HEK293 (cell line): ENCODE measurements around the gene VPS13D.

Experiments used
- CTCF ChIA-PET: fragments of 350-600 bp; formaldehyde crosslinking; extraction: SDS; loops from one replicate; lab custom pipeline; 2021; ENCODE audit warnings: antibody characterized with exemption; lab: Yijun Ruan, JAX
- POLR2A ChIA-PET: fragments of 300-600 bp; formaldehyde crosslinking; extraction: SDS; loops from one replicate; lab custom pipeline; 2020; ENCODE audit warnings: antibody characterized with exemption, inconsistent platforms; lab: Yijun Ruan, JAX
- H3K27ac ChIP-seq: fragments of 200-500 bp; sonication (Bioruptor generic); 2 replicates; pipeline ENCODE4 v1.5.1; 2014; ENCODE audit warnings: low read depth, low read length, control low read depth, inconsistent platforms; ENCODE audit errors: extremely low read depth
- H3K36me3 ChIP-seq, 2 experiments: fragments of 200-500 bp in 1 of 2; sonication (Bioruptor generic) in 1 of 2; 1 replicate in 1 of 2; 2 replicates in 1 of 2; pipeline ENCODE4 v1.5.1; 2014 to 2017; ENCODE audit warnings: inconsistent platforms in 2 of 2, low read length in 2 of 2; ENCODE audit not compliant: control insufficient read depth in 2 of 2, insufficient read depth in 1 of 2
- H3K4me1 ChIP-seq: fragments of 200-500 bp; sonication (Bioruptor generic); 2 replicates; pipeline ENCODE4 v1.5.1; 2014; ENCODE audit warnings: mild to moderate bottlenecking, low read length, inconsistent platforms; ENCODE audit not compliant: control insufficient read depth, insufficient read depth
- H3K4me3 ChIP-seq: 2 replicates; pipeline ENCODE4 v1.5.1; 2011; ENCODE audit warnings: low read depth, mild to moderate bottlenecking, control low read depth, low read length, moderate library complexity
- H3K9me3 ChIP-seq: fragments of 200-500 bp; sonication (Bioruptor generic); 2 replicates; pipeline ENCODE4 v1.5.1; 2014; ENCODE audit warnings: low read depth, low read length, inconsistent platforms; ENCODE audit not compliant: control insufficient read depth, insufficient read depth
- PBX3 ChIP-seq: sonication (generic); formaldehyde crosslinking; IDR thresholded peaks from 2 replicates; pipeline ENCODE4 v1.8.1; 2022; ENCODE audit warnings: mild to moderate bottlenecking, moderate library complexity, missing genetic modification reagents
- SP2 ChIP-seq: fragments of 450-650 bp; formaldehyde crosslinking; IDR thresholded peaks from 2 replicates; pipeline ENCODE4 v1.5.1; 2016; ENCODE audit warnings: missing biosample characterization, missing genetic modification characterization
- ZEB2 ChIP-seq: fragments of 450-650 bp; formaldehyde crosslinking; IDR thresholded peaks from 2 replicates; pipeline ENCODE4 v1.5.1; 2016; ENCODE audit warnings: missing biosample characterization, missing genetic modification characterization
- ZNF112 ChIP-seq: fragments of 450-650 bp; formaldehyde crosslinking; IDR thresholded peaks from 2 replicates; pipeline ENCODE4 v1.5.0; 2017; ENCODE audit warnings: missing biosample characterization, missing genetic modification characterization
- ZNF121 ChIP-seq: fragments of 450-650 bp; formaldehyde crosslinking; IDR thresholded peaks from 2 replicates; pipeline ENCODE4 v1.5.1; 2016; ENCODE audit warnings: missing biosample characterization, missing genetic modification characterization
- ZNF140 ChIP-seq: fragments of 450-650 bp; formaldehyde crosslinking; IDR thresholded peaks from 2 replicates; pipeline ENCODE4 v1.5.1; 2016; ENCODE audit warnings: missing biosample characterization, missing genetic modification characterization
- ZNF174 ChIP-seq: fragments of 450-650 bp; formaldehyde crosslinking; IDR thresholded peaks from 2 replicates; pipeline ENCODE4 v1.5.0; 2017; ENCODE audit warnings: missing biosample characterization, mild to moderate bottlenecking, missing genetic modification characterization
- ZNF211 ChIP-seq: fragments of 450-650 bp; formaldehyde crosslinking; IDR thresholded peaks from 2 replicates; pipeline ENCODE4 v1.5.1; 2016; ENCODE audit warnings: low read depth, missing biosample characterization, missing genetic modification characterization
- ZNF510 ChIP-seq: fragments of 450-650 bp; formaldehyde crosslinking; IDR thresholded peaks from 2 replicates; pipeline ENCODE4 v1.5.1; 2018; ENCODE audit warnings: mild to moderate bottlenecking, missing genetic modification characterization, missing biosample characterization; ENCODE audit not compliant: insufficient replicate concordance
- ZNF549 ChIP-seq: fragments of 450-650 bp; IDR thresholded peaks from 2 replicates; pipeline ENCODE4 v1.5.1; 2018; ENCODE audit warnings: missing biosample characterization, missing genetic modification characterization, mild to moderate bottlenecking, inconsistent platforms, moderate library complexity
- ZNF555 ChIP-seq: fragments of 450-650 bp; formaldehyde crosslinking; conservative IDR thresholded peaks from 2 replicates; pipeline ENCODE4 v1.5.1; 2017; ENCODE audit warnings: missing biosample characterization, mild to moderate bottlenecking, missing genetic modification characterization, inconsistent platforms
- ZXDB ChIP-seq: fragments of 450-650 bp; formaldehyde crosslinking; IDR thresholded peaks from 2 replicates; pipeline ENCODE4 v1.5.1; 2016; ENCODE audit warnings: missing biosample characterization, missing genetic modification characterization
- TF ChIP-seq, protein P1 (sequence below): fragments of 450-650 bp; formaldehyde crosslinking; conservative IDR thresholded peaks from 2 replicates; pipeline ENCODE4 v1.5.1; 2016; ENCODE audit warnings: low read depth, missing biosample characterization, missing genetic modification characterization
- TF ChIP-seq, protein P2 (sequence below): IDR thresholded peaks from 2 replicates; pipeline ENCODE4 v1.6.1; 2011; ENCODE audit warnings: mild to moderate bottlenecking, low read depth, low read length, borderline replicate concordance
- TF ChIP-seq, protein P3 (sequence below): fragments of 450-650 bp; formaldehyde crosslinking; IDR thresholded peaks from 2 replicates; pipeline ENCODE4 v1.5.1; 2016; ENCODE audit warnings: missing biosample characterization, missing genetic modification characterization
- TF ChIP-seq, protein P4 (sequence below): fragments of 450-650 bp; formaldehyde crosslinking; IDR thresholded peaks from 2 replicates; pipeline ENCODE4 v1.5.1; 2016; ENCODE audit warnings: missing biosample characterization, missing genetic modification characterization
- TF ChIP-seq, protein P5 (sequence below): fragments of 450-650 bp; formaldehyde crosslinking; IDR thresholded peaks from 2 replicates; pipeline ENCODE4 v1.5.1; 2016; ENCODE audit warnings: missing biosample characterization, missing genetic modification characterization

Gene VPS13D

DNA sequence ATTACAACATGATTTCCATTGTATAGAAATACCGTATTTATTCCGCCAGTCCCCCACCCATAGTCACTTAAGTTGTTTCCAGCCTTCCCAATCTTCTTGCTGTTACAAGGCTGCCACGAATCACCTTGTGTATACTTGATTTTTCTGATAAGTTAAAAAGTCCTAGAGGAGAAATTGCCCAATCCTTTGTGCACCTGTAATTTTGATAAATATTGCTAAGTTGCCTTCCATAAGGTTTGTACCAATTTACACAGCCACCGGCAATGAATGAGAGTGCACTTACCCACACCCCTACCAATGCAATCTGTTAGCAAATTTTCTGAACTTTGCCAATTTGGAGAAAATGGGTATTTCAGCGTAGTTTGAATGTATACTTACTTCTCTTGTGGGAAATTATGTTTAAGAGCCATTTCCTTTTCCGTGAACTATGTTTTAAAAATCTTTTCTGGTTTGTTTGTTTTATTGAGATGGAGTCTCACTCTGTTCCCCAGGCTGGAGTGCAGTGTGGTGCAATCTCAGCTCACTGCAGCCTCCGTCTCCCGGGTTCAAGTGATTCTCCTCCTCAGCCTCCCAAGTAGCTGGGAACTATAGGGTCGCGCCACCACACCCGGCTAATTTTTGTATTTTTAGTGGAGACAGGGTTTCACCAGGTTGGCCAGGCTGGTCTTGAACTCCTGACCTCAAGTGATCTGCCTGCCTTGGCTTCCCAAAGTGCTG lies 300.8 kb downstream of the VPS13D start:
- ChIA-PET POLR2A (interaction anchor here (1.3 kb wide), 1 partner anchor 10 kb away, joined by 3 read pairs; no protein-coding TSS in a partner anchor), CTCF (interaction anchor here (0.7 kb wide), 1 partner anchor 30 kb away, joined by 6 read pairs; no protein-coding TSS in a partner anchor)
- no peaks in the 10 kb centered on the region for H3K9me3 ChIP-seq
- no peak overlapping the region for H3K4me3 ChIP-seq
- no peaks in the 10 kb centered on the region for H3K36me3 ChIP-seq
- no peak overlapping the region for H3K27ac ChIP-seq
- 0 out of 2 replicates have a peak, but pooled peaks cover 2% of the 10 kb centered on the region for H3K4me1 ChIP-seq
- TF ChIP-seq ZNF140 (no peak), ZEB2 (tag by site-specific recombination) (no peak), ZNF510 (tag by site-specific recombination) (no peak), ZNF555 (tag by site-specific recombination) (no peak), ZNF112 (tag by site-specific recombination) (no peak), PBX3 (CRISPR knock-in tag) (no peak), ZNF174 (tag by site-specific recombination) (no peak), SP2 (tag by site-specific recombination) (no peak), ZNF549 (tag by site-specific recombination) (no peak), ZNF211 (tag by site-specific recombination) (no peak), ZNF121 (no peak), ZXDB (tag by site-specific recombination) (no peak)
- TF ChIP-seq, protein P1, sequence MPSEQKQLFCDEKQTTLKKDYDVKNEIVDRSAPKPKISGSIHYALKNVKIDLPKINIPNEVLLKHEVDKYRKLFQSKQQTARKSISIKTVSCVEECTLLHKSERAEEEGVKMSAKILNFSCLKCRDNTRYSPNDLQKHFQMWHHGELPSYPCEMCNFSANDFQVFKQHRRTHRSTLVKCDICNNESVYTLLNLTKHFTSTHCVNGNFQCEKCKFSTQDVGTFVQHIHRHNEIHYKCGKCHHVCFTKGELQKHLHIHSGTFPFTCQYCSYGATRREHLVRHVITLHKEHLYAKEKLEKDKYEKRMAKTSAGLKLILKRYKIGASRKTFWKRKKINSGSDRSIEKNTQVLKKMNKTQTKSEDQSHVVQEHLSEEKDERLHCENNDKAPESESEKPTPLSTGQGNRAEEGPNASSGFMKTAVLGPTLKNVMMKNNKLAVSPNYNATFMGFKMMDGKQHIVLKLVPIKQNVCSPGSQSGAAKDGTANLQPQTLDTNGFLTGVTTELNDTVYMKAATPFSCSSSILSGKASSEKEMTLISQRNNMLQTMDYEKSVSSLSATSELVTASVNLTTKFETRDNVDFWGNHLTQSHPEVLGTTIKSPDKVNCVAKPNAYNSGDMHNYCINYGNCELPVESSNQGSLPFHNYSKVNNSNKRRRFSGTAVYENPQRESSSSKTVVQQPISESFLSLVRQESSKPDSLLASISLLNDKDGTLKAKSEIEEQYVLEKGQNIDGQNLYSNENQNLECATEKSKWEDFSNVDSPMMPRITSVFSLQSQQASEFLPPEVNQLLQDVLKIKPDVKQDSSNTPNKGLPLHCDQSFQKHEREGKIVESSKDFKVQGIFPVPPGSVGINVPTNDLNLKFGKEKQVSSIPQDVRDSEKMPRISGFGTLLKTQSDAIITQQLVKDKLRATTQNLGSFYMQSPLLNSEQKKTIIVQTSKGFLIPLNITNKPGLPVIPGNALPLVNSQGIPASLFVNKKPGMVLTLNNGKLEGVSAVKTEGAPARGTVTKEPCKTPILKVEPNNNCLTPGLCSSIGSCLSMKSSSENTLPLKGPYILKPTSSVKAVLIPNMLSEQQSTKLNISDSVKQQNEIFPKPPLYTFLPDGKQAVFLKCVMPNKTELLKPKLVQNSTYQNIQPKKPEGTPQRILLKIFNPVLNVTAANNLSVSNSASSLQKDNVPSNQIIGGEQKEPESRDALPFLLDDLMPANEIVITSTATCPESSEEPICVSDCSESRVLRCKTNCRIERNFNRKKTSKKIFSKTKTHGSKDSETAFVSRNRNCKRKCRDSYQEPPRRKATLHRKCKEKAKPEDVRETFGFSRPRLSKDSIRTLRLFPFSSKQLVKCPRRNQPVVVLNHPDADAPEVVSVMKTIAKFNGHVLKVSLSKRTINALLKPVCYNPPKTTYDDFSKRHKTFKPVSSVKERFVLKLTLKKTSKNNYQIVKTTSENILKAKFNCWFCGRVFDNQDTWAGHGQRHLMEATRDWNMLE (tag by site-specific recombination) = no peak
- TF ChIP-seq, protein P2, sequence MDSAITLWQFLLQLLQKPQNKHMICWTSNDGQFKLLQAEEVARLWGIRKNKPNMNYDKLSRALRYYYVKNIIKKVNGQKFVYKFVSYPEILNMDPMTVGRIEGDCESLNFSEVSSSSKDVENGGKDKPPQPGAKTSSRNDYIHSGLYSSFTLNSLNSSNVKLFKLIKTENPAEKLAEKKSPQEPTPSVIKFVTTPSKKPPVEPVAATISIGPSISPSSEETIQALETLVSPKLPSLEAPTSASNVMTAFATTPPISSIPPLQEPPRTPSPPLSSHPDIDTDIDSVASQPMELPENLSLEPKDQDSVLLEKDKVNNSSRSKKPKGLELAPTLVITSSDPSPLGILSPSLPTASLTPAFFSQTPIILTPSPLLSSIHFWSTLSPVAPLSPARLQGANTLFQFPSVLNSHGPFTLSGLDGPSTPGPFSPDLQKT = no peak
- TF ChIP-seq, protein P3, sequence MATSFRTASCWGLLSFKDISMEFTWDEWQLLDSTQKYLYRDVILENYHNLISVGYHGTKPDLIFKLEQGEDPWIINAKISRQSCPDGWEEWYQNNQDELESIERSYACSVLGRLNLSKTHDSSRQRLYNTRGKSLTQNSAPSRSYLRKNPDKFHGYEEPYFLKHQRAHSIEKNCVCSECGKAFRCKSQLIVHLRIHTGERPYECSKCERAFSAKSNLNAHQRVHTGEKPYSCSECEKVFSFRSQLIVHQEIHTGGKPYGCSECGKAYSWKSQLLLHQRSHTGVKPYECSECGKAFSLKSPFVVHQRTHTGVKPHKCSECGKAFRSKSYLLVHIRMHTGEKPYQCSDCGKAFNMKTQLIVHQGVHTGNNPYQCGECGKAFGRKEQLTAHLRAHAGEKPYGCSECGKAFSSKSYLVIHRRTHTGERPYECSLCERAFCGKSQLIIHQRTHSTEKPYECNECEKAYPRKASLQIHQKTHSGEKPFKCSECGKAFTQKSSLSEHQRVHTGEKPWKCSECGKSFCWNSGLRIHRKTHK (tag by site-specific recombination) = no peak
- TF ChIP-seq, protein P4, sequence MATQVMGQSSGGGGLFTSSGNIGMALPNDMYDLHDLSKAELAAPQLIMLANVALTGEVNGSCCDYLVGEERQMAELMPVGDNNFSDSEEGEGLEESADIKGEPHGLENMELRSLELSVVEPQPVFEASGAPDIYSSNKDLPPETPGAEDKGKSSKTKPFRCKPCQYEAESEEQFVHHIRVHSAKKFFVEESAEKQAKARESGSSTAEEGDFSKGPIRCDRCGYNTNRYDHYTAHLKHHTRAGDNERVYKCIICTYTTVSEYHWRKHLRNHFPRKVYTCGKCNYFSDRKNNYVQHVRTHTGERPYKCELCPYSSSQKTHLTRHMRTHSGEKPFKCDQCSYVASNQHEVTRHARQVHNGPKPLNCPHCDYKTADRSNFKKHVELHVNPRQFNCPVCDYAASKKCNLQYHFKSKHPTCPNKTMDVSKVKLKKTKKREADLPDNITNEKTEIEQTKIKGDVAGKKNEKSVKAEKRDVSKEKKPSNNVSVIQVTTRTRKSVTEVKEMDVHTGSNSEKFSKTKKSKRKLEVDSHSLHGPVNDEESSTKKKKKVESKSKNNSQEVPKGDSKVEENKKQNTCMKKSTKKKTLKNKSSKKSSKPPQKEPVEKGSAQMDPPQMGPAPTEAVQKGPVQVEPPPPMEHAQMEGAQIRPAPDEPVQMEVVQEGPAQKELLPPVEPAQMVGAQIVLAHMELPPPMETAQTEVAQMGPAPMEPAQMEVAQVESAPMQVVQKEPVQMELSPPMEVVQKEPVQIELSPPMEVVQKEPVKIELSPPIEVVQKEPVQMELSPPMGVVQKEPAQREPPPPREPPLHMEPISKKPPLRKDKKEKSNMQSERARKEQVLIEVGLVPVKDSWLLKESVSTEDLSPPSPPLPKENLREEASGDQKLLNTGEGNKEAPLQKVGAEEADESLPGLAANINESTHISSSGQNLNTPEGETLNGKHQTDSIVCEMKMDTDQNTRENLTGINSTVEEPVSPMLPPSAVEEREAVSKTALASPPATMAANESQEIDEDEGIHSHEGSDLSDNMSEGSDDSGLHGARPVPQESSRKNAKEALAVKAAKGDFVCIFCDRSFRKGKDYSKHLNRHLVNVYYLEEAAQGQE (tag by site-specific recombination) = no peak
- TF ChIP-seq, protein P5, sequence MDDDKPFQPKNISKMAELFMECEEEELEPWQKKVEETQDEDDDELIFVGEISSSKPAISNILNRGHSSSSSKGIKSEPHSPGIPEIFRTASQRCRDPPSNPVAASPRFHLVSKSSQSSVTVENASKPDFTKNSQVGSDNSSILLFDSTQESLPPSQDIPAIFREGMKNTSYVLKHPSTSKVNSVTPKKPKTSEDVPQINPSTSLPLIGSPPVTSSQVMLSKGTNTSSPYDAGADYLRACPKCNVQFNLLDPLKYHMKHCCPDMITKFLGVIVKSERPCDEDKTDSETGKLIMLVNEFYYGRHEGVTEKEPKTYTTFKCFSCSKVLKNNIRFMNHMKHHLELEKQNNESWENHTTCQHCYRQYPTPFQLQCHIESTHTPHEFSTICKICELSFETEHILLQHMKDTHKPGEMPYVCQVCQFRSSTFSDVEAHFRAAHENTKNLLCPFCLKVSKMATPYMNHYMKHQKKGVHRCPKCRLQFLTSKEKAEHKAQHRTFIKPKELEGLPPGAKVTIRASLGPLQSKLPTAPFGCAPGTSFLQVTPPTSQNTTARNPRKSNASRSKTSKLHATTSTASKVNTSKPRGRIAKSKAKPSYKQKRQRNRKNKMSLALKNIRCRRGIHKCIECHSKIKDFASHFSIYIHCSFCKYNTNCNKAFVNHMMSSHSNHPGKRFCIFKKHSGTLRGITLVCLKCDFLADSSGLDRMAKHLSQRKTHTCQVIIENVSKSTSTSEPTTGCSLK (tag by site-specific recombination) = no peak
